Muscle layer of colon (tissue), 2 donors: ENCODE measurements around the gene TMTC1.
A peak's percentile ranks its signal among the peaks of the same experiment; 100 is the strongest.

Source experiments
- H3K27ac ChIP-seq: one replicate; pipeline ENCODE4 v1.7.0; 2013; ENCODE audit warnings: low read depth, mild to moderate bottlenecking, low read length, moderate library complexity
- H3K27me3 ChIP-seq, 2 donors: one replicate each; pipeline ENCODE4 v1.7.0; 2013; ENCODE audit warnings: low read length in 2 of 2, mild to moderate bottlenecking in 2 of 2; ENCODE audit not compliant: insufficient read depth in 2 of 2, control insufficient read depth in 1 of 2
- H3K36me3 ChIP-seq: one replicate; pipeline ENCODE4 v1.7.0; 2013; ENCODE audit warnings: mild to moderate bottlenecking, low read length; ENCODE audit not compliant: insufficient read depth
- H3K4me1 ChIP-seq: one replicate; pipeline ENCODE4 v1.7.0; 2013; ENCODE audit warnings: mild to moderate bottlenecking, low read length; ENCODE audit not compliant: insufficient read depth
- H3K4me3 ChIP-seq, 2 donors: one replicate each; pipeline ENCODE4 v1.7.0; 2013; ENCODE audit warnings: low read length in 2 of 2, low read depth in 1 of 2, mild to moderate bottlenecking in 1 of 2, moderate library complexity in 1 of 2
- H3K9ac ChIP-seq: one replicate; pipeline ENCODE4 v1.7.0; 2013; ENCODE audit warnings: low read length
- H3K9me3 ChIP-seq: one replicate; pipeline ENCODE4 v1.7.0; 2013; ENCODE audit warnings: mild to moderate bottlenecking, low read length
- donor health status: abdominal sarcoma.
- donor health status: Adenocarcinoma of cecum.

Gene TMTC1

DNA sequence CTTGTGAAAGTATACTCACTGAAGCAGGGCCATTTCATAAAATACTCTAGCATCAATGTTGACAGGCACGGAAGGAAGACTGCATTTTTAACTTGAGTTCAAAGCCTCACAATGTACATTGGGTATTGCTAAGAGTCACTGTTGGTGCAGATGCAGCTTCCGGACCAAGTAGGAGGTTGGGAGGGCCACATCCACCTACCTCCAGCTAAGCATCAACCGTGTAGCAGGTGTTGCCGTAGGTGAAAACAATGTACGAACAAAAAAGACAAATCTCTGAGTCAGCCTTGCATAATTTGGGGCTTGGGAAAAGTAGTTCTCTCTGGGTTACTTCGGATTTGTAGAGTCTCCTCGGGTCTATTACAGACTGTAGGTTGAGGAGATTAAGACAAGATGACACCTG, 48.1 kb downstream of the TMTC1 start:
- Histone ChIP-seq H3K27me3 (no peaks in the 10 kb centered on the region), H3K4me3 (no peak overlapping the region), H3K36me3 (no peaks in the 10 kb centered on the region), H3K27ac (no peak overlapping the region), H3K4me1 (peaks cover 59% of the 10 kb centered on the region), H3K9ac (no peak overlapping the region), H3K9me3 (no peaks in the 10 kb centered on the region)

DNA sequence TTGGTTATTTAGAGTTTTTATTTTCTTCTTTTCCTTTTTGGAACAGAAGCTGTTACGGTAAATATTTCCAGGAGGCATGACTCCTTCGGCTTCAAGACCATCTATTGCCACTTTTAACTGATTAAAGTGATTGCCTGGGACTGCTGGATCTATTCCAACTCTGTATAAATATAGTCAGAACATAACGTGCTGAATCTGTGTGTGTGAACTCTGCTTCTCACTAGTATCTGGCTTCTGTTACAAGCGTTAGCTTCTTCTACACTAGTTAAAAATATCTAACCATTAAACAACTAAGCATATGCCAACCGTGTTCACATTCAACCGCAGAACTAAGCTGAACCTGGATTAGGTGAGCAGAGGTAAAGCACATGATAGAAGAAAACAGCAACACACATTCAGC, 49.0 kb downstream of the TMTC1 start:
- peak overlapping the region; percentile 24 for H3K9ac ChIP-seq

DNA sequence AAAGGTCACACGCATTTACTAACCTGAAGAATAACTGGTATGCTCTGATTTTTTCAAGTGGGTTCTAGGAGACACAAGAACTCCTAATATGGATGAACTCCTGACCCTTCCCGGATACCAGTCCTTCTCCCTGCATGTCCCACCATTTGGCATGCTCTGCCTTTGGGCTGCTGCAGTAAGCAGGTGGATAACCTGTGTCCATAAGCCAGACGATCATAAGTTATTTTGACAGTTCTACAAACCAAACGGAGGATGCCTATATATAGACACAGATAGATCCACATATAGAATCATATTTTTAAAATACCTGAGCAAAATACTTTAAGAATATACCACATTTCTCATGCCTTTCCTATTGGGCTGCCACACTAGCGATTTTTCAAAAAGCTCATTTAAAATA, 49.4 kb downstream of the TMTC1 start:
- Histone ChIP-seq H3K27ac (peak overlapping the region; percentile 62), H3K27me3 (no peaks in the 10 kb centered on the region), H3K4me3 (no peak overlapping the region), H3K36me3 (no peaks in the 10 kb centered on the region), H3K9me3 (no peaks in the 10 kb centered on the region), H3K4me1 (peaks cover 72% of the 10 kb centered on the region), H3K9ac (no peak overlapping the region)

More for the DNA sequence above, 49.0 kb downstream of the TMTC1 start:
- H3K27ac ChIP-seq = peak overlapping the region; percentile 62
- peaks cover 68% of the 10 kb centered on the region for H3K4me1 ChIP-seq
- no peak overlapping the region for H3K4me3 ChIP-seq
- no peaks in the 10 kb centered on the region for H3K9me3 ChIP-seq
- H3K36me3 ChIP-seq = no peaks in the 10 kb centered on the region
- H3K27me3 ChIP-seq = no peaks in the 10 kb centered on the region

DNA sequence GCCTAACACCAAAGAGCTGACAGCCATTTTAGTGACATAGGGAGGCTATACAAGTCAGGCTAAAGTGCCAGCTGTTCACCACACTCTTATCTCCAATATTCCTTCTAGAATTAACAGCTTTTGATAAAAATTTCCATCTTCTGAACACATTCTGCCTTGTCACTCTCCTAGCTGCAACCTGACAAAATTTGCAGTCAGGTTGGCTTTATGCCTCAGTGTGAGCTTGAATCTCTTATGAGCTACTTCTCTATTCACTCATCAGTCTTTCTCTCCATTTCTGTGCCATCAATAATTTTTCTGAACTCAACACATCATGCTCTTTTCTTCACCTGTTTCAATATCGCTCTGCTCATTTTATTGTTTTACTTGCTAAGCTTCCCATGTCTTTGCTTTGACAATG, 50.2 kb downstream of the TMTC1 start:
- H3K4me3 ChIP-seq = no peak overlapping the region
- no peaks in the 10 kb centered on the region for H3K27me3 ChIP-seq
- peak overlapping the region; percentile 62 for H3K27ac ChIP-seq
- no peak overlapping the region for H3K9ac ChIP-seq
- H3K36me3 ChIP-seq = no peaks in the 10 kb centered on the region
- no peaks in the 10 kb centered on the region for H3K9me3 ChIP-seq
- H3K4me1 ChIP-seq = peaks cover 73% of the 10 kb centered on the region

DNA sequence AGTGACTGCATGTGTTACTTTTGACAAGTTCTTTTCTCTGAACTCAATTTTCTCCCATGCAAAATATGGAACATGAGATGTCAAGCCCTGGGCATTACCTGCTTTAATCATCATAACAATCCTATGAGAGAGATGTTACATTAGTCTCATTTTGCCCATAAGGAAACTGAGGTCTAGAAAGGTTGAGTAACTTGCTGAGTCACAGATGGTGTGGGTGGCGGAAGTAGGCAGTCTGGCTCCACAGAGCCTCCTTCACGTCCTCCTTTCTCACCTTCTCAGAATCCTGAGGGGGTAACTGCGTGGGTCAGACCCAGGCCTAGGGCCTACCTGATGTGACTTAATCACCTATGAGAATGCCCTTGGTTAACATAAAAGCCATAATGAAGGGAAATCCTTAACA, 50.7 kb downstream of the TMTC1 start:
- H3K27ac ChIP-seq = peak overlapping the region; percentile 2
- H3K27me3 ChIP-seq = no peaks in the 10 kb centered on the region
- H3K4me3 ChIP-seq = no peak overlapping the region
- peaks cover 73% of the 10 kb centered on the region for H3K4me1 ChIP-seq
- no peaks in the 10 kb centered on the region for H3K36me3 ChIP-seq
- no peak overlapping the region for H3K9ac ChIP-seq
- H3K9me3 ChIP-seq = no peaks in the 10 kb centered on the region

DNA sequence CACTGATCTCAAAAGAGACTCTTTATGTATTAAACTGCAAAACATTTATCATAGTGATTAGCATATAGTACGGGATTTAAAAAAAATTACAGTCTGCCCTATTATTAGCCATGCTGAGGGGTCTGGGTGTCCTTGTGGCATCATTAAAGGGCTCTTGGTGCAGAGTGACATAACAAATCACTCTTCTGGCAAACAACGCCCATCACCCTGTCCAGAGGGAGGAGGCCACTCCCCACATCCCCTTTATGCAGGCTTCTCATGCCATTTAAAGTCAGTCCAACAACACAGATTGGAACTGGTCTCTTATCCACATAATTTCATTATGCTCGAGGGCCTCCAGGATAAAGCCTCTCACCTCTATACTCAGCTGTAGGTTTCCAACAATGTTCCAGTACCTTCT, 51.1 kb downstream of the TMTC1 start:
- H3K36me3 ChIP-seq = no peaks in the 10 kb centered on the region
- peak overlapping the region; percentile 2 for H3K27ac ChIP-seq
- peaks cover 74% of the 10 kb centered on the region for H3K4me1 ChIP-seq
- H3K9me3 ChIP-seq = no peaks in the 10 kb centered on the region
- H3K27me3 ChIP-seq = no peaks in the 10 kb centered on the region
- H3K4me3 ChIP-seq = no peak overlapping the region
- no peak overlapping the region for H3K9ac ChIP-seq

DNA sequence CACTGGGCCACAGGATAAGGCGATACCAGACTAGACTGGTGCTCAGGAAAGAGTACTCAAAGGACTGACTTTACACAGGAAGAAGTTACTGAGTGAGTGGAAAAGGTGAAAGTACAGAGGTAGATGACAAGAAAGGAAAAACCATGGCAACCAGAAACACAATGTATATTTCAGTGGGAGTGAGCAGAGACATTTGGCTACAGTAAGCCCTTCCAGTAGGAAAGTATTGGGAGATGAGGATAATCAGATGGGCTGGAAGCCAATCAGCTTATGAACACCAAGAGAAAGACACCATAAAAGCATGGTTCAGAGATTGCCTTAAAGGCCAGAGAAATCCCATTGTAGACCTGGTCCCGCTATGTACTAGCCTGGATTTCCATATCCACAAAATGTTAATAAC, 51.6 kb downstream of the TMTC1 start:
- Histone ChIP-seq H3K4me1 (peaks cover 73% of the 10 kb centered on the region), H3K4me3 (no peak overlapping the region), H3K27me3 (no peaks in the 10 kb centered on the region), H3K9me3 (no peaks in the 10 kb centered on the region), H3K9ac (no peak overlapping the region), H3K27ac (no peak overlapping the region), H3K36me3 (no peaks in the 10 kb centered on the region)

DNA sequence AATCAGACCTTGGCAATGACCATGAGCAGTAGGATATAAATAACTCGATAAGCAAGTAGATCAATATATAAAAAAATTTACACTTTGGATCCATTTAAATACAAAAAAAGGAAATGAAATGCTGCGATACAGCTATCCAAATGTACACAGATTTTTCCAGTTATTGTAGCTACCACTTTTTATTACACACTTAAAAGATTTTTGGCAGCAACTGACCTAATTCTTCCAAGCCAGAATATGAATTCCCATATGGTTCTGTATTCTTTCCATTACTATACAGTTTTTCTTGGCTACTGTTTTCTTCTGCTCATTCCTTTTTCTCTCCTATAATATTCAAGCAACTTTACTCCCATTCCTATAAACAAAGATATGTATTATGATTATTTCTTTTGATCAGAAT, 52.2 kb downstream of the TMTC1 start:
- Histone ChIP-seq H3K36me3 (no peaks in the 10 kb centered on the region), H3K9me3 (no peaks in the 10 kb centered on the region), H3K27ac (no peak overlapping the region), H3K9ac (no peak overlapping the region), H3K4me1 (peaks cover 78% of the 10 kb centered on the region), H3K4me3 (no peak overlapping the region), H3K27me3 (no peaks in the 10 kb centered on the region)

DNA sequence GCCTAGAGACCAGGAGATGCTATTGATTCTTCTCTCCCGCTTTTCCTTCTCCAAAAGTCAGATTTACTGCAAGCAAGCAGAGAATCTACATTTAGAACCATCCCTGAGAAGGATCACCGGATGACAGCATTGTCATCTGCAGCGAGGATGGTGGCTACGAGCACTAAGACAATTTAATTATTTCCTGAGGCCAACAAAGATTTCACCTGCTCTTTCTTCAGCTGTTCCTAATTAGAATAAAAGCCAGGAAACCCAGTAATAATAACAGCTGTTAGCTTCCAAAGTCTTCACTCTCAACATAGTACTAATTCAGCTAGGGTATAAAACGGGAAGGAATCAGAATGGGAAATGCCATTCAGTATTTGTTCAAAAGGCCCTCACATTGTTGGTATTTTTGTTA, 53.3 kb downstream of the TMTC1 start:
- no peaks in the 10 kb centered on the region for H3K27me3 ChIP-seq
- no peaks in the 10 kb centered on the region for H3K36me3 ChIP-seq
- H3K4me1 ChIP-seq = peaks cover 84% of the 10 kb centered on the region
- no peak overlapping the region for H3K27ac ChIP-seq
- no peaks in the 10 kb centered on the region for H3K9me3 ChIP-seq
- H3K9ac ChIP-seq = no peak overlapping the region
- no peak overlapping the region for H3K4me3 ChIP-seq

DNA sequence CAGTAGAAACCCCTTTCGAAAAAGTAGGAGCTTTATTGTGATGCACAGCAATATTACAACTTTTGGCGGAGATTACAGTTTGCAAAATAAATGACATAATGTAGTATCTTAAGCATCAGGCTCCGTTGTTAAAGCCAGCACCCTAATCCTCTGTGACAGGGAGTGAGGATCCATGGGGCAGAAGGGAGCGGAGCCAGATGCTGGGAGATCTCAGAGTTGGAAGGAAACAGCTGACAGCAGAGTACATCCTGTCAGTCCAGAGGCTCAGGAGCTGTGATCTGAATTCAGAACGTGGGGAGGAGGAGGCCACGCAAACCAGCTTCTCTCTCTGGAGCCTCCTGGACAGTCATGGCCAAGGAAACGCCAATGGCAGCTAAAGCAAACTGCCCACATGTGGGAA, 55.7 kb downstream of the TMTC1 start:
- Histone ChIP-seq H3K27me3 (no peaks in the 10 kb centered on the region), H3K9me3 (no peaks in the 10 kb centered on the region), H3K9ac (no peak overlapping the region), H3K36me3 (no peaks in the 10 kb centered on the region), H3K4me3 (no peak overlapping the region), H3K27ac (no peak overlapping the region), H3K4me1 (peaks cover 67% of the 10 kb centered on the region)

DNA sequence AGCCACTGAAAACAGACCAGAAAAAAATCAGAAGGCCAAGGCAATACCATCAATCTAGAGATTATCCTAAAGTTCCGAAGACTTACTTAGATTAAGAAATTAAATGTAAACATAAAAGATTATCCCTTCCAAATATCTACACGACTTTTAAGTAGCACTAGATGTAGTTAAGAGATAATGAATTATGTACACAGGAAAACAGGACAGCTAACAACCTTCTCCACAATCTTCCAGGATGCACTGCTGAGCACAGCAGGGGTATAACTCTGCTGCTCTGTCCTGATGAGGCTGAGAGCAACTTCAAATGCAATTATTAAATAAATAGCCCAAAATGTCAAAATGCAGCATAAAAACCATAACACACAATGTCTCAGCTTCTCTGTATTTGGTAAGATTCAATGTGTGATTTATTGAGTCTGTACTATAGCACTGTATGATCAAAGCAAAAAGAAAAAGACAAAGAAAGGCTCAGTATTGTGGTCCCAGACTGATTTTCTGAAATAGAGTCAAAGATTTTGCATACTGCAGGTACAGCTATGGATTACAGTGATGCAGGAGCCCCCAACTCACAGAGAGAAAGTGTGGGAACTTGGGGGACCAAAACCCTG, 56.9 kb downstream of the TMTC1 start:
- no peaks in the 10 kb centered on the region for H3K36me3 ChIP-seq
- H3K27ac ChIP-seq = peak overlapping the region; percentile 53
- H3K4me3 ChIP-seq = no peak overlapping the region
- H3K9me3 ChIP-seq = no peaks in the 10 kb centered on the region
- H3K4me1 ChIP-seq = peaks cover 63% of the 10 kb centered on the region
- H3K27me3 ChIP-seq = no peaks in the 10 kb centered on the region
- no peak overlapping the region for H3K9ac ChIP-seq

DNA sequence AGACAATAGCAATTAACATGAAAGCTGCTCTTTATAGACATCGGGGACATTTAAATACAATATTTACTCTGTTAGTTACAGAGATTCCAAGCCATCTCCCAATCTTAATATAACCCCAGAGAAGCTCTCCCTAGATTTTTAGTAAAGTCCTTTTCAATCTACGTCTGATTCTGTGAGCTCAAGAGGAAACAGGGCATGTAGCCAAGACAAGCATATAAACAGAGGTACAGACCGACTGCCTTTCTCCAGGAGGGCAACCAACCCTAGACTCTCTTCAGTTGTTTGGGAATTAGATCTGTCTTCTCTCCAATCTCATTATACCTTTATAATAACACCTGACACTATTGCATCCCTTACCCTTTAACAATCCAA, 57.4 kb downstream of the TMTC1 start:
- Histone ChIP-seq H3K9me3 (no peaks in the 10 kb centered on the region), H3K4me3 (no peak overlapping the region), H3K36me3 (no peaks in the 10 kb centered on the region), H3K27me3 (no peaks in the 10 kb centered on the region), H3K27ac (peak overlapping the region; percentile 53), H3K9ac (no peak overlapping the region), H3K4me1 (peaks cover 61% of the 10 kb centered on the region)
